ENCODE data around the gene LEF1.

The LEF1 gene

GRCh38 chr4:108168671-108169523, at the start of gene LEF1:
TSS of gene LEF1 (minus strand) at chr4:108168932. CDS start at chr4:108167767, 1,165 bp downstream.
- FAIRE-seq, result no peak

GRCh38 chr4:108216510-108216909, 47.8 kb upstream of the LEF1 start:
- FAIRE-seq, result no peak

GRCh38 chr4:108215055-108215454, 46.3 kb upstream of the LEF1 start:
- no peak for FAIRE-seq

- FAIRE-seq, result no peak
These were observed 45.0 kb upstream of the LEF1 start for GRCh38 chr4:108213723-108214122.

- FAIRE-seq, result no peak
These were observed 44.6 kb upstream of the LEF1 start for GRCh38 chr4:108213308-108213707.

- FAIRE-seq, result no peak
These were observed 42.5 kb upstream of the LEF1 start for GRCh38 chr4:108210989-108211835.

GRCh38 chr4:108209489-108209888, 40.8 kb upstream of the LEF1 start:
- no peak for FAIRE-seq

- no peak for FAIRE-seq
These were observed 37.1 kb upstream of the LEF1 start for GRCh38 chr4:108205859-108206258.

- FAIRE-seq, result no peak
These were observed 35.8 kb upstream of the LEF1 start for GRCh38 chr4:108204518-108204917.

GRCh38 chr4:108203377-108203776, 34.6 kb upstream of the LEF1 start:
- FAIRE-seq, result no peak

GRCh38 chr4:108201774-108202173, 33.0 kb upstream of the LEF1 start:
- FAIRE-seq, result no peak

GRCh38 chr4:108199881-108200280, 31.1 kb upstream of the LEF1 start:
- no peak for FAIRE-seq

GRCh38 chr4:108193886-108194672, 25.3 kb upstream of the LEF1 start:
- no peak for FAIRE-seq

- no peak for FAIRE-seq
These were observed 24.2 kb upstream of the LEF1 start for GRCh38 chr4:108192935-108193334.

GRCh38 chr4:108192056-108192455, 23.3 kb upstream of the LEF1 start:
- FAIRE-seq, result no peak

- FAIRE-seq, result no peak
These were observed 22.7 kb upstream of the LEF1 start for GRCh38 chr4:108191269-108191914.

- FAIRE-seq, result no peak
These were observed 20.0 kb upstream of the LEF1 start for GRCh38 chr4:108188770-108189169.

GRCh38 chr4:108185252-108185651, 16.5 kb upstream of the LEF1 start:
- FAIRE-seq, result no peak

GRCh38 chr4:108184453-108185049, 15.8 kb upstream of the LEF1 start:
- no peak for FAIRE-seq

- no peak for FAIRE-seq
These were observed 13.0 kb upstream of the LEF1 start for GRCh38 chr4:108181704-108182103.

- FAIRE-seq, result no peak
These were observed 11.8 kb upstream of the LEF1 start for GRCh38 chr4:108180513-108180912.

- no peak for FAIRE-seq
These were observed 7.2 kb upstream of the LEF1 start for GRCh38 chr4:108175966-108176365.

All from A204.1 (cell line).